Muscle layer of colon (tissue), 2 donors: Measurements from ENCODE around the gene CDHR2.

ENCODE experiments used
- H3K27ac ChIP-seq: one replicate; pipeline ENCODE4 v1.7.0; 2013; ENCODE audit warnings: low read depth, mild to moderate bottlenecking, low read length, moderate library complexity
- H3K27me3 ChIP-seq, 2 donors: one replicate each; pipeline ENCODE4 v1.7.0; 2013; ENCODE audit warnings: low read length in 2 of 2, mild to moderate bottlenecking in 2 of 2; ENCODE audit not compliant: insufficient read depth in 2 of 2, control insufficient read depth in 1 of 2
- H3K36me3 ChIP-seq: one replicate; pipeline ENCODE4 v1.7.0; 2013; ENCODE audit warnings: mild to moderate bottlenecking, low read length; ENCODE audit not compliant: insufficient read depth
- H3K4me1 ChIP-seq: one replicate; pipeline ENCODE4 v1.7.0; 2013; ENCODE audit warnings: mild to moderate bottlenecking, low read length; ENCODE audit not compliant: insufficient read depth
- H3K4me3 ChIP-seq, 2 donors: one replicate each; pipeline ENCODE4 v1.7.0; 2013; ENCODE audit warnings: low read length in 2 of 2, low read depth in 1 of 2, mild to moderate bottlenecking in 1 of 2, moderate library complexity in 1 of 2
- H3K9ac ChIP-seq: one replicate; pipeline ENCODE4 v1.7.0; 2013; ENCODE audit warnings: low read length
- H3K9me3 ChIP-seq: one replicate; pipeline ENCODE4 v1.7.0; 2013; ENCODE audit warnings: mild to moderate bottlenecking, low read length
- donor health status: abdominal sarcoma.
- donor health status: Adenocarcinoma of cecum.

CDHR2 gene

GRCh38 chr5:176608142-176608705 is 59.1 kb downstream of the CDHR2 start:
- Histone ChIP-seq H3K4me1 (no peaks in the 10 kb centered on the region), H3K27me3 (peaks cover 5 to 23% of the 10 kb centered on the region in 2 donors), H3K36me3 (no peaks in the 10 kb centered on the region), H3K9ac (no peak overlapping the region), H3K9me3 (no peaks in the 10 kb centered on the region), H3K27ac (no peak overlapping the region), H3K4me3 (no peak overlapping the region)

- no peaks in the 10 kb centered on the region for H3K9me3 ChIP-seq
- H3K27me3 ChIP-seq: peaks cover 5 to 23% of the 10 kb centered on the region in 2 donors
- H3K36me3 ChIP-seq: no peaks in the 10 kb centered on the region
- H3K4me1 ChIP-seq: no peaks in the 10 kb centered on the region
- no peak overlapping the region for H3K27ac ChIP-seq
- H3K9ac ChIP-seq: no peak overlapping the region
- no peak overlapping the region for H3K4me3 ChIP-seq
These were observed 60.0 kb downstream of the CDHR2 start for GRCh38 chr5:176608937-176609723.

- H3K27ac ChIP-seq: no peak within 1 kb of the TSS
- H3K9ac ChIP-seq: no peak within 1 kb of the TSS
- peaks cover 5 to 23% of the 10 kb centered on the region in 2 donors for H3K27me3 ChIP-seq
These were observed 60.7 kb downstream of the CDHR2 start, which contains the start of gene GPRIN1 for GRCh38 chr5:176609724-176610434. Gene GPRIN1 (minus strand): TSS chr5:176610156. CDS start chr5:176599834, 10,322 bp downstream.

GRCh38 chr5:176610435-176610773 is 61.3 kb downstream of the CDHR2 start:
- no peaks in the 10 kb centered on the region for H3K9me3 ChIP-seq
- no peak overlapping the region for H3K27ac ChIP-seq
- peaks cover 7 to 26% of the 10 kb centered on the region in 2 donors for H3K27me3 ChIP-seq
- H3K4me3 ChIP-seq: no peak overlapping the region
- H3K36me3 ChIP-seq: no peaks in the 10 kb centered on the region
- no peaks in the 10 kb centered on the region for H3K4me1 ChIP-seq
- H3K9ac ChIP-seq: no peak overlapping the region

More at GRCh38 chr5:176609724-176610434, 60.7 kb downstream of the CDHR2 start, which contains the start of gene GPRIN1:
- H3K4me1 ChIP-seq: no peaks in the 10 kb centered on the region
- H3K36me3 ChIP-seq: no peaks in the 10 kb centered on the region
- no peaks in the 10 kb centered on the region for H3K9me3 ChIP-seq
- H3K4me3 ChIP-seq: no peak within 1 kb of the TSS

GRCh38 chr5:176611435-176611834 is 62.3 kb downstream of the CDHR2 start:
- Histone ChIP-seq H3K4me1 (no peaks in the 10 kb centered on the region), H3K4me3 (no peak overlapping the region), H3K9ac (no peak overlapping the region), H3K27ac (no peak overlapping the region), H3K27me3 (peaks cover 15 to 36% of the 10 kb centered on the region in 2 donors), H3K9me3 (no peaks in the 10 kb centered on the region), H3K36me3 (no peaks in the 10 kb centered on the region)

GRCh38 chr5:176612008-176612407 is 62.9 kb downstream of the CDHR2 start:
- no peak overlapping the region for H3K9ac ChIP-seq
- H3K4me3 ChIP-seq: no peak overlapping the region
- H3K4me1 ChIP-seq: no peaks in the 10 kb centered on the region
- no peaks in the 10 kb centered on the region for H3K36me3 ChIP-seq
- peaks cover 15 to 41% of the 10 kb centered on the region in 2 donors for H3K27me3 ChIP-seq
- H3K9me3 ChIP-seq: no peaks in the 10 kb centered on the region
- no peak overlapping the region for H3K27ac ChIP-seq

GRCh38 chr5:176612855-176613254 is 63.7 kb downstream of the CDHR2 start:
- no peak overlapping the region for H3K27ac ChIP-seq
- no peaks in the 10 kb centered on the region for H3K4me1 ChIP-seq
- H3K27me3 ChIP-seq: peaks cover 18 to 48% of the 10 kb centered on the region in 2 donors
- no peak overlapping the region for H3K9ac ChIP-seq
- H3K36me3 ChIP-seq: no peaks in the 10 kb centered on the region
- no peak overlapping the region for H3K4me3 ChIP-seq
- no peaks in the 10 kb centered on the region for H3K9me3 ChIP-seq

GRCh38 chr5:176614805-176615478 is 65.8 kb downstream of the CDHR2 start:
- Histone ChIP-seq H3K27me3 (peaks cover 25 to 57% of the 10 kb centered on the region in 2 donors), H3K4me1 (no peaks in the 10 kb centered on the region), H3K27ac (no peak overlapping the region), H3K4me3 (no peak overlapping the region), H3K36me3 (no peaks in the 10 kb centered on the region), H3K9me3 (no peaks in the 10 kb centered on the region), H3K9ac (no peak overlapping the region)

- no peaks in the 10 kb centered on the region for H3K4me1 ChIP-seq
- no peaks in the 10 kb centered on the region for H3K9me3 ChIP-seq
- no peak overlapping the region for H3K27ac ChIP-seq
- H3K27me3 ChIP-seq: peaks cover 37 to 69% of the 10 kb centered on the region in 2 donors
- H3K4me3 ChIP-seq: no peak overlapping the region
- H3K9ac ChIP-seq: no peak overlapping the region
- H3K36me3 ChIP-seq: no peaks in the 10 kb centered on the region
These were observed 67.4 kb downstream of the CDHR2 start for GRCh38 chr5:176616511-176616910.

GRCh38 chr5:176618783-176619182 is 69.6 kb downstream of the CDHR2 start:
- H3K9me3 ChIP-seq: no peaks in the 10 kb centered on the region
- no peak overlapping the region for H3K4me3 ChIP-seq
- H3K36me3 ChIP-seq: no peaks in the 10 kb centered on the region
- no peaks in the 10 kb centered on the region for H3K4me1 ChIP-seq
- H3K27ac ChIP-seq: no peak overlapping the region
- no peak overlapping the region for H3K9ac ChIP-seq
- peaks cover 39 to 68% of the 10 kb centered on the region in 2 donors for H3K27me3 ChIP-seq

GRCh38 chr5:176619203-176619568 is 70.0 kb downstream of the CDHR2 start:
- Histone ChIP-seq H3K27ac (no peak overlapping the region), H3K36me3 (no peaks in the 10 kb centered on the region), H3K4me3 (no peak overlapping the region), H3K27me3 (peaks cover 39 to 68% of the 10 kb centered on the region in 2 donors), H3K9me3 (no peaks in the 10 kb centered on the region), H3K9ac (no peak overlapping the region), H3K4me1 (no peaks in the 10 kb centered on the region)
